Fibroblast of mammary gland (primary cell): Measurements from ENCODE around the gene SIRPB2.

ENCODE experiments used
- DNase-seq: peaks from one replicate; pipeline ENCODE4 v3.0.0-alpha.2; 2010; ENCODE audit warnings: low read depth
- H3K4me3 ChIP-seq: 2 replicates; pipeline ENCODE4 v1.5.1; 2011; ENCODE audit warnings: low read depth, mild to moderate bottlenecking, low read length, moderate library complexity; ENCODE audit not compliant: control insufficient read depth
- TF ChIP-seq, protein P1 (sequence below): conservative IDR thresholded peaks from 2 replicates; pipeline ENCODE4 v1.5.1; 2011; ENCODE audit warnings: low read depth, low read length, inconsistent platforms; ENCODE audit not compliant: control insufficient read depth, insufficient read depth

The SIRPB2 gene

DNA sequence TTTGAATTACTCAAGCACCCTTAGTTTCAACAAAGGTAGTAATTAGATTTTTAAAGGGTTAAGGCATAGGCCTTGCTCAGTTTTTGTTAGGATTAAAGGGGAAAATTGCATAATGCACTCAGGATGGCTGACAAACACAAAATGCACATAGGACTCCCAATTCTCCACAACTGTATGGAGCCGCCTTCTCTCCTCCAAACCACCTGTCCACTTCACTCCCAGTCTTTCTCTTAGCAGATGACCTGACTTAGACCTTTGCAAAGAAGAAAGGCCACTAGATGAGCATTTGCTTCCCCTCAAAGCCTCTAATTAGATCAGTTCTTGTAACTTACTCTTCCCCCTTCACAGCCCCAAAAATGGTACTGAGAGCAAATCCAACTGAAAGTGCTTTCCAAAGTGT lies 44.7 kb downstream of the SIRPB2 start:
- no peak for DNase-seq
- H3K4me3 ChIP-seq: no peak overlapping the region

DNA sequence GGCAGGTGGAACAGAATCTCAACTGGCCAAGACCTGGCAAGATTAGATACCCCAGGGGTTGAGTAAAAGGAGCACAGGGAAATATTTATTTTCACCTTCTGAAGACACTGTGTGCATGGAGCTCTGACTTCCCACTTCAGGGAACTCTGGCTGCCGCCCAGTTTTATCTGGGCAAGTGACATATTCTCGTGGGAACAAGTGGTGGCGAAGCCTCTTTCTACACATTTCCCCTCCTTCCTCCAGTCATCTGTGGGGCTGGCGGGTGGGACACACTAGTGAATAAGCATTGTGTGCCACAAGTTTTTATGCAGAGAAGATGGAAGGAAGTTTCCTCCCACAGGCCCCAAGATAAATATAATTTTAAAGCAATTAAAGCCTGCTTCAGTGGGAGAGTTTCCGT lies 48.1 kb downstream of the SIRPB2 start:
- DNase-seq: no peak
- no peak overlapping the region for H3K4me3 ChIP-seq
- TF ChIP-seq, protein P1, sequence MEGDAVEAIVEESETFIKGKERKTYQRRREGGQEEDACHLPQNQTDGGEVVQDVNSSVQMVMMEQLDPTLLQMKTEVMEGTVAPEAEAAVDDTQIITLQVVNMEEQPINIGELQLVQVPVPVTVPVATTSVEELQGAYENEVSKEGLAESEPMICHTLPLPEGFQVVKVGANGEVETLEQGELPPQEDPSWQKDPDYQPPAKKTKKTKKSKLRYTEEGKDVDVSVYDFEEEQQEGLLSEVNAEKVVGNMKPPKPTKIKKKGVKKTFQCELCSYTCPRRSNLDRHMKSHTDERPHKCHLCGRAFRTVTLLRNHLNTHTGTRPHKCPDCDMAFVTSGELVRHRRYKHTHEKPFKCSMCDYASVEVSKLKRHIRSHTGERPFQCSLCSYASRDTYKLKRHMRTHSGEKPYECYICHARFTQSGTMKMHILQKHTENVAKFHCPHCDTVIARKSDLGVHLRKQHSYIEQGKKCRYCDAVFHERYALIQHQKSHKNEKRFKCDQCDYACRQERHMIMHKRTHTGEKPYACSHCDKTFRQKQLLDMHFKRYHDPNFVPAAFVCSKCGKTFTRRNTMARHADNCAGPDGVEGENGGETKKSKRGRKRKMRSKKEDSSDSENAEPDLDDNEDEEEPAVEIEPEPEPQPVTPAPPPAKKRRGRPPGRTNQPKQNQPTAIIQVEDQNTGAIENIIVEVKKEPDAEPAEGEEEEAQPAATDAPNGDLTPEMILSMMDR: no peak

More for the DNA sequence above, 44.7 kb downstream of the SIRPB2 start:
- TF ChIP-seq, protein P1: no peak

DNA sequence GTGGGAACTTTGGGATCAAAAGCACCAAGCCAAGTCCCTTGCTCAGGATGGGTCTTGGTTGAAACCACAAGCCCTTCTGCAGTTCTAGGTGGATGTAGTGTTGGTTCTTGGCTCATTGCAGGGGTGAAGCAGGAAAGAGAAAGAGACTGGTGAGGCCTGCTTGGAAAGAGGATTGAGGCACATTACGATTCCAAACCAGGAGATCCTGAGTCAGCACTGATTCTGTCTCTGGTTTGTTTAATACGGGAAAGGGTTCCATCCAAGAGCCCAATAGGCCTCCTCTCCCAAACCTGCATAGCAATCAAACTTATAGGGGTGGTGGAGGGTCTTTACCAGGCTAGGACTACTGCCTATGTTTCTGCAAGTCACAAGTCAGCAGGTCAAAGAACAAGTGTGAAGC lies 48.9 kb downstream of the SIRPB2 start:
- DNase-seq: no peak
- no peak overlapping the region for H3K4me3 ChIP-seq
- TF ChIP-seq, protein P1: no peak

DNA sequence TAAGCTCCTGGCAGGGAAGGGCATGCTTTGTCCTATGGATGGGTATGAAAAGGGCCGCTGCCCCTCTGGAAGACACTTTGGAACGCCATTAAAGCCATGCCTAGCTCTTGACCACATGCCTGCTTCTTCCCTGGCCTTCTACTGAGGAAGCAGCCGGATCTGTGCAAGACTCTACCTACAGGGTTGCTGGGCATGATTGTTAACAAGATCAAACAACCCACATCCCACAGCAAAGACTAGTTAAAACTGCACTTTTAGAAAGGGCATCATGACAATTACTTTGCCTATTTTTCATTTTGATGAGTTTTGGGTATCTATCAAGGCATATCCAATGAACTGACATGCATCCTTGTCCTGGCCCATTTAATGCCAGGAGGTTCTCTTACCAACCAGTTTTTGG lies 50.1 kb downstream of the SIRPB2 start:
- DNase-seq: no peak
- TF ChIP-seq, protein P1: no peak
- no peak overlapping the region for H3K4me3 ChIP-seq

DNA sequence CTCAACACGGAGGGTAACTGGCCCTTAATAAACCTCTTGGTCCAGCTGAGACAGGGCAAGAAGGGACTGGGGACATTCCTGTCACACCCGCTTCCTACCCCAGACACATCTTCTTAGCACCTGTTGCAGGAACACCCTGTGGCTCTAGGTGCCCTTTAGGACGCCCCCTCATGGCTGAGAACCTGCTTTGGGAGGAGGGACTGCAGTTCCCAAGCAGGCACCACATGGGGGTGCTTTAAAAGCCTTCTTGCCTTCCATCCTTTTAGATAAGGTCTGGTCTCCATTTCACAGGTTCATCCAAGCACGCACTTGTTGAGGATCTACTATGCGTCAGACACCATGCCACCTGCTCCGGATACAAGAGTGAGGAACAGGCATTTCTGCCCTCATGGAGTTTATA lies 51.2 kb downstream of the SIRPB2 start:
- TF ChIP-seq, protein P1: peak; percentile 39
- peak; percentile 26 for DNase-seq
- no peak overlapping the region for H3K4me3 ChIP-seq

DNA sequence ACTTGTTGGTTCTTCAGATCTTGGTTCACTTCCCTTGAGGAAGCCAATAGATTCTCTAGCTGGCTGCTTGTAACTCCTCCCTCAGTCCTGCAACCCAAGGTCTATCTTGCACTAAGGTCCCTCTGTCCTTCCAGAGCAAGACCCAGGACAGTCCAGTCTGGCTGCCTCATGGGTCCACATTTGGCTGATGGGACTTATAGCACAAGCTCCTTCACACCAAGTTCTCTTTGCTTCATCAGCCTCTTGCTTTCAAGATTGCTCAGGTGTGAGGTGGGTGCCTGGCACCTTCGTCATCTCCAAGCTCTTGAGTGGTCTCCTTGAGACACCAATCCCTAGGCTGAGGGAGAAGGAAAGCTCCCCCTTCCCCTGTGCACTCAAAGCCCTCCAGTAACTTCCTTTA lies 52.9 kb downstream of the SIRPB2 start:
- DNase-seq: no peak
- H3K4me3 ChIP-seq: no peak overlapping the region
- TF ChIP-seq, protein P1: no peak
